Esophagus squamous epithelium (tissue), 5 donors: ENCODE measurements around the gene WHRN. TPM values are rescaled to one million over a fixed set of nuclear protein-coding genes. Genes with fewer than 3 reads are reported as not detected.

Experiments used
- DNase-seq: peaks from one replicate; lab custom pipeline; 2025; lab: John Stamatoyannopoulos, UW
- H3K27ac ChIP-seq, 4 donors: fragments of 200-600 bp; sonication (generic); one replicate each; pipeline ENCODE4 v1.5.1; 2016 to 2019; ENCODE audit warnings: mild to moderate bottlenecking in 1 of 4
- H3K27me3 ChIP-seq, 4 donors: fragments of 200-600 bp; sonication (generic); 1 replicate in 3 of 4; 2 replicates in 1 of 4; pipeline versions ENCODE4 v1.5.1 to v1.6.0; 2017 to 2021; ENCODE audit warnings: antibody characterized with exemption in 1 of 4
- H3K36me3 ChIP-seq, 3 donors: fragments of 200-600 bp; sonication (generic); one replicate each; pipeline ENCODE4 v1.5.1; 2016 to 2019
- H3K4me1 ChIP-seq, 3 donors: fragments of 200-600 bp; sonication (generic); one replicate each; pipeline ENCODE4 v1.5.1; 2017 to 2019
- H3K4me3 ChIP-seq, 4 donors: fragments of 200-600 bp; sonication (generic); 1 replicate in 3 of 4; 2 replicates in 1 of 4; pipeline ENCODE4 v1.5.1; 2016 to 2019; ENCODE audit warnings: mild to moderate bottlenecking in 2 of 4, moderate library complexity in 1 of 4
- H3K9me3 ChIP-seq, 3 donors: fragments of 200-600 bp; sonication (generic); one replicate each; pipeline ENCODE4 v1.5.1; 2016 to 2019
- CTCF ChIP-seq, 6 experiments: fragments of 450-650 bp in 4 of 6; fragments of 200-600 bp in 2 of 6; sonication (generic) in 2 of 6; IDR thresholded peaks; one replicate each; pipeline ENCODE4 v1.5.1; 2016 to 2019; ENCODE audit warnings: antibody characterized with exemption in 6 of 6, mild to moderate bottlenecking in 4 of 6, moderate library complexity in 4 of 6
- POLR2A ChIP-seq, 4 donors: fragments of 450-650 bp; IDR thresholded peaks; one replicate each; pipeline ENCODE4 v1.6.1; 2017; ENCODE audit warnings: antibody characterized with exemption in 4 of 4, mild to moderate bottlenecking in 4 of 4, moderate library complexity in 3 of 4
- WGBS, 2 donors: methylation state at CpG; one replicate each; pipeline ENCODE4 v1.1.5; 2018; 5-methylcytosine and 5-hydroxymethylcytosine counted together
- intact Hi-C: fragments of 100-400 bp; cut with DNase I; formaldehyde crosslinking; loops from one replicate; pipeline ENCODE4 v1.15.0; 2022
- total RNA-seq, 4 donors: library from RNA; depleted of rRNA; stranded (reverse); fragments of >200 nt; gene quantifications; one replicate each; pipeline ENCODE4 v1.1.0, GENCODE V29; 2016
- donor health status: DM: yes; HTN: yes; CAD: no.

The WHRN gene
- total RNA-seq, 4 donors from 2014 or later, result 2.9 to 6.1 (median 3.4) TPM

GRCh38 chr9:114401344-114401743 lies 103.9 kb downstream of the WHRN start:
- Histone ChIP-seq H3K36me3 (peaks cover 0 to 7% (median 0%) of the 10 kb centered on the region in 3 donors), H3K4me3 (no peak overlapping the region), H3K27ac (no peak overlapping the region), H3K9me3 (no peaks in the 10 kb centered on the region), H3K27me3 (no peaks in the 10 kb centered on the region), H3K4me1 (peaks cover 12 to 44% (median 13%) of the 10 kb centered on the region in 3 donors)
- no peak for TF ChIP-seq CTCF (IDR thresholded peaks at IDR 0.05)
- no peak for TF ChIP-seq POLR2A (IDR thresholded peaks at IDR 0.05)
- no peak for DNase-seq
- intact Hi-C loops, result loop anchor here (10.0 kb wide), 1 partner anchor 103 kb away; the partner anchor contains the start of gene WHRN
- 80 to 85% methylated on average over 7 of the region's 7 CpGs for WGBS, 2 donors

- Histone ChIP-seq H3K36me3 (peaks cover 0 to 5% (median 0%) of the 10 kb centered on the region in 3 donors), H3K27ac (no peak overlapping the region), H3K9me3 (no peaks in the 10 kb centered on the region), H3K4me1 (peaks cover 13 to 49% (median 13%) of the 10 kb centered on the region in 3 donors), H3K4me3 (no peak overlapping the region), H3K27me3 (no peaks in the 10 kb centered on the region)
- no peak for DNase-seq
- intact Hi-C loops, result loop anchor here (10.0 kb wide), 1 partner anchor 104 kb away; the partner anchor contains the start of gene WHRN
- 61 to 92% methylated on average over 1 to 2 of the region's 2 CpGs for WGBS, 2 donors
- TF ChIP-seq CTCF (IDR thresholded peaks at IDR 0.05), result no peak
- TF ChIP-seq POLR2A (IDR thresholded peaks at IDR 0.05), result no peak
These were observed 104.5 kb downstream of the WHRN start for GRCh38 chr9:114400772-114401171.

- Histone ChIP-seq H3K4me1 (peaks cover 13 to 49% (median 19%) of the 10 kb centered on the region in 3 donors), H3K9me3 (no peaks in the 10 kb centered on the region), H3K27ac (peak overlapping the region in 1 of 4 donors; percentile 18), H3K4me3 (no peak overlapping the region), H3K27me3 (no peaks in the 10 kb centered on the region), H3K36me3 (peaks cover 0 to 5% (median 0%) of the 10 kb centered on the region in 3 donors)
- intact Hi-C loops, result loop anchor here (10.0 kb wide), 1 partner anchor 105 kb away; the partner anchor contains the start of gene WHRN
- DNase-seq, result no peak
- no peak for TF ChIP-seq CTCF (IDR thresholded peaks at IDR 0.05)
- no peak for TF ChIP-seq POLR2A (IDR thresholded peaks at IDR 0.05)
- 55 to 60% methylated on average over 1 of the region's 1 CpG for WGBS, 2 donors
These were observed 105.1 kb downstream of the WHRN start for GRCh38 chr9:114400219-114400618.

GRCh38 chr9:114399381-114399780 lies 105.9 kb downstream of the WHRN start:
- Histone ChIP-seq H3K27ac (peak overlapping the region in 3 of 4 donors; percentile 6 to 42 (median 34)), H3K4me1 (peaks cover 13 to 58% (median 27%) of the 10 kb centered on the region in 3 donors), H3K27me3 (no peaks in the 10 kb centered on the region), H3K9me3 (no peaks in the 10 kb centered on the region), H3K36me3 (peaks cover 0 to 5% (median 0%) of the 10 kb centered on the region in 3 donors), H3K4me3 (no peak overlapping the region)
- DNase-seq, result no peak
- TF ChIP-seq CTCF (IDR thresholded peaks at IDR 0.05) (no peak), POLR2A (IDR thresholded peaks at IDR 0.05) (no peak)
- 29 to 51% methylated on average over 4 of the region's 4 CpGs for WGBS, 2 donors
- intact Hi-C loops, result no loop called here

- intact Hi-C loops, result no loop called here
- peak in 3 of 4 donors; percentile 46 to 79 (median 64) for TF ChIP-seq POLR2A (IDR thresholded peaks at IDR 0.05)
- TF ChIP-seq CTCF (IDR thresholded peaks at IDR 0.05), result peak in 3 of 6 experiments; percentile 20 to 27 (median 22)
These were observed 107.2 kb downstream of the WHRN start for GRCh38 chr9:114397848-114398605.

More at GRCh38 chr9:114397848-114398605, 107.2 kb downstream of the WHRN start:
- Histone ChIP-seq H3K9me3 (no peaks in the 10 kb centered on the region), H3K27ac (peak overlapping the region; percentile 87 to 96 (median 92)), H3K4me1 (peaks cover 13 to 71% (median 31%) of the 10 kb centered on the region in 3 donors), H3K4me3 (peak overlapping the region; percentile 74 to 94 (median 82)), H3K36me3 (peaks cover 0 to 2% (median 0%) of the 10 kb centered on the region in 3 donors), H3K27me3 (no peaks in the 10 kb centered on the region)
- WGBS, 2 donors, result 0% methylated on average over 7 of the region's 66 CpGs; no CpG with 5 or more reads in 1 of the 2 donors
- peak; percentile 90 for DNase-seq
